Kidney epithelial cell (primary cell): Measurements from ENCODE around the gene C1orf198. TPM values are rescaled to one million over a fixed set of nuclear protein-coding genes. Genes with fewer than 3 reads are reported as not detected.

ENCODE experiments used
- DNase-seq: peaks from one replicate; pipeline ENCODE4 v3.0.0-alpha.2; 2010; ENCODE audit warnings: low read depth
- H3K27me3 ChIP-seq: 2 replicates; pipeline ENCODE4 v1.6.0; 2011; ENCODE audit warnings: low read length; ENCODE audit not compliant: control insufficient read depth, insufficient read depth
- H3K36me3 ChIP-seq: 2 replicates; pipeline ENCODE4 v1.5.1; 2011; ENCODE audit warnings: low read length; ENCODE audit not compliant: control insufficient read depth, insufficient read depth
- H3K4me3 ChIP-seq: 2 replicates; pipeline ENCODE4 v1.5.1; 2011; ENCODE audit warnings: low read depth, mild to moderate bottlenecking, control low read depth, low read length
- total RNA-seq: library from RNA; depleted of rRNA; stranded (reverse); fragments of >200 nt; gene quantifications from 2 replicates; pipeline ENCODE4 v1.2.3, GENCODE V29; 2015
- TF ChIP-seq, protein P1 (sequence below): IDR thresholded peaks from 2 replicates; pipeline ENCODE4 v1.5.1; 2011; ENCODE audit warnings: mild to moderate bottlenecking, moderate library complexity, low read length, control low read depth, inconsistent platforms; ENCODE audit not compliant: insufficient read depth, poor library complexity, severe bottlenecking

The C1orf198 gene
- total RNA-seq, 1 donor from 2014 or later: 68.6 TPM

DNA sequence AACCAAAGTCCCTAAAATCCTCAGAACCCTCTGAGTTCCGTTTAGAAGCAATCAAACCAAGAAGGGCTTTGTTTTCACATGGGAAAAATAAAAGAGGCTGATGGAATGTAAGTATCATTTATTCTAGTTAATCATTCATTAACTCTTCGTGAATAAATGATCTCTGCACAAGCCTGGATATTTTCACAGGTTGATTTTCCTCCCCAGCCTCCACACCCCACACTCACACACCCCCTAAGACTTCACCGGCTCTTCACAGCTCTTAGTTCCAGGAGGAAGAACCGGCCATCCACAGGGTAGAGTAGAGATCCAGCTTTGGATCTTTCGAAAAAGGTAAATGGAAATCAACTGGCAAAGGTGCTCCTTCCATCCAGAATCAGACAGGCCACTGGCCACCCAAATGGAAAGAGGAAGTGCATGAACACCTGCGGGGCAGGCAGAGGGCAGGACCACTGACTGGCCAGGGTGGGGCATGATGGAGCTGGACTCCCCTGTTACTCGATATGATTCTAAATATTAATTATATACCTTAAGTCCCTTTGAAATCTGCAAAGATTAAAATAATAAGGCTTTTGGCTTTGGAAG lies 10.0 kb downstream of the C1orf198 start:
- no peaks in the 10 kb centered on the region for H3K36me3 ChIP-seq
- no peaks in the 10 kb centered on the region for H3K27me3 ChIP-seq

GRCh38 chr1:230857822-230858221 lies 10.5 kb downstream of the C1orf198 start:
- no peak for DNase-seq
- TF ChIP-seq, protein P1, sequence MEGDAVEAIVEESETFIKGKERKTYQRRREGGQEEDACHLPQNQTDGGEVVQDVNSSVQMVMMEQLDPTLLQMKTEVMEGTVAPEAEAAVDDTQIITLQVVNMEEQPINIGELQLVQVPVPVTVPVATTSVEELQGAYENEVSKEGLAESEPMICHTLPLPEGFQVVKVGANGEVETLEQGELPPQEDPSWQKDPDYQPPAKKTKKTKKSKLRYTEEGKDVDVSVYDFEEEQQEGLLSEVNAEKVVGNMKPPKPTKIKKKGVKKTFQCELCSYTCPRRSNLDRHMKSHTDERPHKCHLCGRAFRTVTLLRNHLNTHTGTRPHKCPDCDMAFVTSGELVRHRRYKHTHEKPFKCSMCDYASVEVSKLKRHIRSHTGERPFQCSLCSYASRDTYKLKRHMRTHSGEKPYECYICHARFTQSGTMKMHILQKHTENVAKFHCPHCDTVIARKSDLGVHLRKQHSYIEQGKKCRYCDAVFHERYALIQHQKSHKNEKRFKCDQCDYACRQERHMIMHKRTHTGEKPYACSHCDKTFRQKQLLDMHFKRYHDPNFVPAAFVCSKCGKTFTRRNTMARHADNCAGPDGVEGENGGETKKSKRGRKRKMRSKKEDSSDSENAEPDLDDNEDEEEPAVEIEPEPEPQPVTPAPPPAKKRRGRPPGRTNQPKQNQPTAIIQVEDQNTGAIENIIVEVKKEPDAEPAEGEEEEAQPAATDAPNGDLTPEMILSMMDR: no peak

More for the DNA sequence above, 10.0 kb downstream of the C1orf198 start:
- H3K4me3 ChIP-seq: no peak overlapping the region
- TF ChIP-seq, protein P1: no peak
- DNase-seq: no peak

GRCh38 chr1:230857077-230857476 lies 11.2 kb downstream of the C1orf198 start:
- no peak overlapping the region for H3K4me3 ChIP-seq
- no peak for DNase-seq
- H3K27me3 ChIP-seq: no peaks in the 10 kb centered on the region
- TF ChIP-seq, protein P1: no peak
- no peaks in the 10 kb centered on the region for H3K36me3 ChIP-seq

More at GRCh38 chr1:230857822-230858221, 10.5 kb downstream of the C1orf198 start:
- no peaks in the 10 kb centered on the region for H3K27me3 ChIP-seq
- H3K36me3 ChIP-seq: no peaks in the 10 kb centered on the region
- no peak overlapping the region for H3K4me3 ChIP-seq

- Histone ChIP-seq H3K4me3 (no peak overlapping the region), H3K36me3 (no peaks in the 10 kb centered on the region), H3K27me3 (no peaks in the 10 kb centered on the region)
- no peak for DNase-seq
- TF ChIP-seq, protein P1: no peak
Observed at GRCh38 chr1:230855886-230856285, 12.4 kb downstream of the C1orf198 start.

DNA sequence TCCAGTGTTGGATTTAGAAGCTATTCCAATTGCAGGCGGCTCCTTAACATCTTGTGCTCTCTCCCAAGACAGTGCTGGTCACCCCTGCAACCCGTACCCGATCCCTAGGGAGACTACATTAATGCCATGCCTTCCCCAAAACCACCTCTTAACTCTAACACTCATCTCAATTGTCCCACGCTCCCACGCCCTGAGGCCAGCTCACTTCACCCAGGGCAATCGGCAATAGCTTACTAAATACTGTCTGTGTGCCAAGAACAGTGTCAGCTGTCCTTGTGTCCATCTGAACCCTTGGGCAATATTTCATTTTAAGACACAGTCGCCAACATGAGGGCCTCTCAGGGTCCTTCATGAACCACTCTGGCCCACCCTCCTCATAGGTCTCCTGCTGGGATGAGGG lies 13.9 kb downstream of the C1orf198 start:
- H3K27me3 ChIP-seq: no peaks in the 10 kb centered on the region
- H3K36me3 ChIP-seq: no peaks in the 10 kb centered on the region
- DNase-seq: no peak
- no peak overlapping the region for H3K4me3 ChIP-seq
- TF ChIP-seq, protein P1: no peak

GRCh38 chr1:230853731-230854130 lies 14.6 kb downstream of the C1orf198 start:
- DNase-seq: no peak
- Histone ChIP-seq H3K4me3 (no peak overlapping the region), H3K36me3 (no peaks in the 10 kb centered on the region), H3K27me3 (no peaks in the 10 kb centered on the region)
- TF ChIP-seq, protein P1: no peak
